ENCODE results near the gene IL6R.
A peak's percentile ranks its signal among the peaks of the same experiment; 100 is the strongest.

Gene IL6R

DNA sequence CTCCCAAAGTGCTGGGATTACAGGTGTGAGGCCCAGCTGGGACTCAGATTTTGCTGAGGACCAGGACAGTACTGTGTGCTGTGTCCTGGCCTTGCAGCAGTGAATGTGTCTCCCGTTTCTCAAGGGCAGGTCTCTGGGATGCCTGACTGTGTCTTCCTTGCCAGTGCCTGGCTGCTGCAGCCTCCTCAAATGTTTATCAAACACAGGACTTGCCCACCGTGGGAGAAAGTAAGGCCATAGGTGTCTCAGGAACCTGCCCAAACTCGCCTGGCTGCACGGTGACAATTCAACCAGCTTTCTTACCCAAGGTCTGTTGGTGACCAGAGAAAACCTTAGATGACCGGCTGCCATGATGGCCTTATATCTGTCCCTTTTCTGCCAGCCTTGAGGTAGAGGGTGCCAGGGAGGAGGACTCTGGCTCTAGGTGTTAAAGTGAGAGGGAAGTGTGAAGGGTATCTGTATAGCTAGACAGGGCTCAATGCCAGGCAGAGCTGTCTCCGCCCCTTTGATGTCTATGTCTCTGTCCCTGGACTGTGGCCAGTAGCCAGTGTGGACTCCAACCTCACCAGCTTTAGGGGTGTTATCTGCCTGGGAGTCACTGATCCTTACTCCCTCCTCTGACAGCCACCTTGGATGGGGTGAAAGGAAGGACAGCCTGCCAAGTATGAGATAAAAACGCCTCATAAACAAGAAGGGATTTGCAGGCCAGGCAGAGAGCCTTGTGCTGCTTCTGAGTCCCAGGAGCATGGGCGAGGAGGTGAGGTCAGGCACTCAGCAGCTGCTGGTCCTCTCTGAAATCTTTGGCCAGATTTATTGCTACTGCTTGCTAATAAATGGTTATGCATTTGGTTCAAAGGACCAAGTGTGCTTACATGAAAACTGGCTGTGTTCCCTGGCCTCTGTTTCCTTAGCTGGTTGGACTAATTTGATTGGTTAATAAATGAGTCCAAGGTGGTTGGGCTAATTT, 22.3 kb downstream of the IL6R start:
- no peak for DNase-seq (ENCODE audit: low spot score)

- DNase-seq (ENCODE audit: low spot score): no peak
Measured at GRCh38 chr1:154429118-154429517, 24.0 kb downstream of the IL6R start.

GRCh38 chr1:154429841-154430611, 24.9 kb downstream of the IL6R start:
- no peak for DNase-seq (ENCODE audit: low spot score)

- no peak for DNase-seq (ENCODE audit: low spot score)
Measured at GRCh38 chr1:154430903-154431302, 25.8 kb downstream of the IL6R start.

DNA sequence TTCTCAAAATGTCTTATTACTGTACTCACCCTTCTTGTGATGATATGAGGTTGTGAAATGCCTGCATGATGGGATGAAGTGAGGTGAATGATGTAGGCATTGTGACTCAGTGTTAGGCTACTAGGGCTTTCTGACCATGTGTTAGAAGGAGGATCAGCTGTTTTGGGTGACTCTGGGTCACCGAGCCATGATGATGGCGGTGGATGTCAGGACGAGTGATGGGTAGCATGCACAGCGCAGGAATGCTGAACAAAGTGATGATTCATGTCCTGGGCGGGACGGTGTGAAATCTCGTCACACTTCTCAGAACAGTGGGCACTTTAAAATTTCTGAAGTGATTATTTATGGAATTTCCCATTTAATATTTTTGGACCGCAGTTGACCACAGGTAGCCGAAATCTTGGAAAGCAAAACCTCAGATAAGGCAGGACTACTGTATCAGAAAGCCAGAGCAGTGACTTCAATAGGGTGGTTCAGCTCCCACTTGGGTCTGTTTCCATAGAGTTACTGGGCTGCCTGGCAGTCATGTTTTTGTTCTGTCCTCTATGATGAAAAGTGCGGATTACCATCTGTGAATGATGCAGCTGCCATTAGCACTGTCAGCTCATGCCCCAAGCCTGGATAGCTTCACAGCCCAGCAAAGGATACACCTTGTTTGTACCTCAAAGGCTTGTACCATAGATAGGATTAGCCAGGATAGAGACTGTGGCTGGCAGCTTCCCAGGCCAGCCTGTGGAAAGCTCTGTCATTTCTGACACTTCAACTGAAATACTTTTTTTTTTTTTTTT, 26.6 kb downstream of the IL6R start:
- DNase-seq (ENCODE audit: low spot score): no peak

GRCh38 chr1:154433161-154433764, 28.1 kb downstream of the IL6R start:
- no peak for DNase-seq (ENCODE audit: low spot score)

DNA sequence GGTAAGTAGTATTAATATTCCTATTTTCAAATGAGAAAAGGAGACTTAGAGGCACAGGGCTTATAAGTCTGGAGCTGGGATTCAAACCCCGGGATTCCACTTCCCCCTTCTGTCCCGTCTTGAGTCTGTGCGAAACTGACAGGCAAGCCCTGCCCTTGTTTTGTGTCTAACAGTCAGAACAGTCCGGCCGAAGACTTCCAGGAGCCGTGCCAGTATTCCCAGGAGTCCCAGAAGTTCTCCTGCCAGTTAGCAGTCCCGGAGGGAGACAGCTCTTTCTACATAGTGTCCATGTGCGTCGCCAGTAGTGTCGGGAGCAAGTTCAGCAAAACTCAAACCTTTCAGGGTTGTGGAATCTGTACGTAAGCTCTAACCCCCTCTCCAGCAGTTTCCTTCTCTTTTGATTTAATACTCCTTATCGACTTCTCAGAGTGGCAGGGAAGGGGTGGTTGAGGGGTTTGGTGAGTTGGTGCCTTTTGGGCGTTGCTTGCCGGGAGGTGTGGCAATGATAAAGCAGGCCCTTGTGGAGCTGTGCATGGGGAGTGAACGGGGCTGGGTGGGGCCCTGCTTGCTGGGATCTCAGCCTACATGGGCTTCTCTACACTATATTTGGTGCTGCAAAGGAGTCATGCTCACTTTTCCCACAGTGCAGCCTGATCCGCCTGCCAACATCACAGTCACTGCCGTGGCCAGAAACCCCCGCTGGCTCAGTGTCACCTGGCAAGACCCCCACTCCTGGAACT, 29.4 kb downstream of the IL6R start:
- DNase-seq (ENCODE audit: low spot score): no peak

DNA sequence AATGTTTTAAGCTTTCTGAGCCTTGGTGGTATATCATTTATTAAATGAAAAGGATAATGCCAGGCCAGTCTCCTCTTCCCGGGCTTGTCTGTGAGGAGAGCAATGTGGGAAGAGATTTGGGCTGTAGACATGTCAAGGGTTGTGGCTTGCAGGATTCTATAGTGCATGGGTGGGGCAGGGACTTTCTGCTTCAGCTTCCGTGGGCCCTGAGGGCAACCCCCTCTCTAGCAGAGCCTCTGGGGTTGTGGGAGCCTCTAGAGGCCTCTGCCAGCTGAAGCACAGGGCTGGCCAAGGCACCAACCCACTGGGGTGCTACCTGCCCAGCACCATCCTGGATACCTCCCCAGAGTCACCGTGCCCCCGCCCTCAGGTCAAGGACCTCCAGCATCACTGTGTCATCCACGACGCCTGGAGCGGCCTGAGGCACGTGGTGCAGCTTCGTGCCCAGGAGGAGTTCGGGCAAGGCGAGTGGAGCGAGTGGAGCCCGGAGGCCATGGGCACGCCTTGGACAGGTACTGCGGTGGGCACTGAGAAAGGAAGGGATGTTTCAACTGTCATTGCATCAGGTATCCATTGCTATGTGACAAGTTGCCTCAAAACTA, 30.6 kb downstream of the IL6R start:
- no peak for DNase-seq (ENCODE audit: low spot score)

GRCh38 chr1:154436433-154436832, 31.3 kb downstream of the IL6R start:
- no peak for DNase-seq (ENCODE audit: low spot score)

DNA sequence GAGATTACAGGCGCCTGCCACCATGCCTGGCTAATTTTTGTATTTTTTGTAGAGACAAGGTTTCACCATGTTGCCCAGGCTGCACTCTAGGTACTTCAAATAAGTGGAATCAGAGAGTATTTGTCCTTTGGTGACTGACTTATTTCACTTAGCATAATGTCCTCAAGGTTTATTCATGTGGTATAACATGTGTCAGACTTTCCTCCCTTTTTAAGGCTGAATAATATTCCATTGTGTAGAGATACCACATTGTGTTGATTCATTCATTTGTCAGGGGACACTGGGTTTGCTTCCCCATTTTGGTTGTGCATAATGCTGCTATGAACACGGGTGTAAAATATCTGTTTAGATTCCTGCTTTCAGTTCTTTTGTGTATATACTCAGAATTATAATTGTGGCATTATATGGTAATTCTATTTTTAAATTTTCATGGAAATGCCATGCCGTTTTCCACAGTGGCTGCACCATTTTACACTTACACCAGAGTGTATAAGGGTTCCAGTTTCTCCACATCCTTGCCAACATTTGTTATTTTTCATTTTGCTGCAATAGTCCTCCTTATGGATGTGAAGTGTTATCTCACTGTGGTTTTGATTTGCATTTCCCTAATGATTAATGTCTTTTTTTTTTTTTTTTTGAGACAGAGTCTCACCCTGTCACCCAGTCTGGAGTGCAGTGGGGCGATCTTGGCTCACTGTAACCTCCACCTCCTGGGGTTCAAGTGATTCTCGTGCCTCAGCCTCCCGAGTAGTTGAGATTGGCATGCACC, 35.1 kb downstream of the IL6R start:
- no peak for DNase-seq (ENCODE audit: low spot score)

- no peak for DNase-seq (ENCODE audit: low spot score)
Measured at GRCh38 chr1:154441241-154441888, 36.2 kb downstream of the IL6R start.

GRCh38 chr1:154442006-154442740, 37.0 kb downstream of the IL6R start:
- peak; percentile 41 for DNase-seq (ENCODE audit: low spot score)

DNA sequence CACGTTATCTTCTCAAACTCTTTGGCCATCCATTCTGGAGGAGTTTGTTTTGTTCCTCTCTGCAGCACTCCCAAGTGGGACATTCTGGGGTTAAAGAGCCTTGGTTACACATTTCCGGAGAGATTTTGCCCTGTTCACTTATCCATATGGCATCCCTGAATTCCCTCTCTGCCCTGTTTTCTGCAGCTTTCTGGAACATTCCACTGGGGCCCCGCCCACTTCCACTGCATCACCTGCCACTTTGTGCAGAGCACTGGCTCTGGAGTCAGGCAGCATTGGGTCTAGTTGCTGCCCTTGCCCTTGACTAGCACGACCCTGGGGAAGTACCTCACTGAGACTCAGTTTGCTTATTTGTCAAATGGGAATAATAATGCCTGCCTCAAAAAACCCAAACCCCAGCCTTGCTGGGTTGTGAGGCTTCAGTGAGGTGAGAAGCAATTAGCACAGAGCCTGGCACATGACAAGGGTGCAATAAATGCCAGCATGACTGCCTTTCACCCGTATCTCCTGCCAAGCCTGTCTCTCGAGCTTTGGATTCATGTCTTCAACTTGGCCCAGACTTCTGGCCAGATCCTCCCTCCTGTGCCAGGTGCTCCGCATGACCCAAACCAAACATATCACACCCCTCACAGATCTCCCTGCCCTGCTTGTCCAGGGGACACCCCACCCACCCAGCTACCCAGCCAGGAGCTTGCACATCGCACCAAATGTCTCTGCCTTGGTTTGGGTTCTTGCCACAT, 38.3 kb downstream of the IL6R start:
- no peak for DNase-seq (ENCODE audit: low spot score)

- no peak for DNase-seq (ENCODE audit: low spot score)
Measured at GRCh38 chr1:154445040-154445472, 39.9 kb downstream of the IL6R start.

- no peak for DNase-seq (ENCODE audit: low spot score)
Measured at GRCh38 chr1:154446292-154446691, 41.1 kb downstream of the IL6R start.

DNA sequence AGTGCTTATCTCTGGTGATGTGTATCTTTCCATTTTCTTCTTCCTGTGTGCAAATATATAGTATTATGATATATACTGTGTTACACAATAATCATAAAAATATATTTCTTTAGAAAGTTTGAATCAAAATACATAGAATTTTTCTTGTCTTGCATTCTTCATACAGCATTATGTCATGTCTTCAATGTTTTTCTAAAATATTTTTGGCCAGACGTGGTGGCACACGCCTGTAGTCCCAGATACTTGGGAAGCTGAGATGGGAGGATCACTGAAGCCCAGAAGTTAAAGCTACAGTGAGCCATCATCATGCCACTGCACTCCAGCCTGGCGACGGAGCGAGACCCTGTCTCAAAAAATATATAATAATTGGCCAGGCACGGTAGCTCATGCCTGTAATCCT, 41.6 kb downstream of the IL6R start:
- no peak for DNase-seq (ENCODE audit: low spot score)

GRCh38 chr1:154448331-154448811, 43.2 kb downstream of the IL6R start:
- no peak for DNase-seq (ENCODE audit: low spot score)

- no peak for DNase-seq (ENCODE audit: low spot score)
Measured at GRCh38 chr1:154453161-154453560, 48.0 kb downstream of the IL6R start.

Measured in NAMALWA (cell line).